Measurements from ENCODE around the gene RPN2. TPM values are rescaled to one million over a fixed set of nuclear protein-coding genes. Genes with fewer than 3 reads are reported as not detected.

RPN2 gene
- total RNA-seq, 1 donor, result 159 TPM

GRCh38 chr20:37273988-37274387 is 94.9 kb downstream of the RPN2 start:
- no peak for DNase-seq (ENCODE audit: low read depth)
- no peak for TF ChIP-seq CTCF (IDR thresholded peaks at IDR 0.05; ENCODE audit: insufficient read depth, low read length)
- no peak overlapping the region for H3K4me3 ChIP-seq (ENCODE audit: low read depth, low read length)

- TF ChIP-seq CTCF (IDR thresholded peaks at IDR 0.05; ENCODE audit: insufficient read depth, low read length), result no peak
Observed at GRCh38 chr20:37274851-37275524, 95.9 kb downstream of the RPN2 start.

GRCh38 chr20:37276494-37277252 is 97.5 kb downstream of the RPN2 start:
- peak; percentile 39 for TF ChIP-seq CTCF (IDR thresholded peaks at IDR 0.05; ENCODE audit: insufficient read depth, low read length)
- no peak overlapping the region for H3K4me3 ChIP-seq (ENCODE audit: low read depth, low read length)
- DNase-seq (ENCODE audit: low read depth), result peak; percentile 86

More at GRCh38 chr20:37274851-37275524, 95.9 kb downstream of the RPN2 start:
- no peak overlapping the region for H3K4me3 ChIP-seq (ENCODE audit: low read depth, low read length)
- DNase-seq (ENCODE audit: low read depth), result no peak

GRCh38 chr20:37277253-37277593 is 98.1 kb downstream of the RPN2 start:
- no peak for DNase-seq (ENCODE audit: low read depth)
- H3K4me3 ChIP-seq (ENCODE audit: low read depth, low read length), result no peak overlapping the region
- no peak for TF ChIP-seq CTCF (IDR thresholded peaks at IDR 0.05; ENCODE audit: insufficient read depth, low read length)

DNA sequence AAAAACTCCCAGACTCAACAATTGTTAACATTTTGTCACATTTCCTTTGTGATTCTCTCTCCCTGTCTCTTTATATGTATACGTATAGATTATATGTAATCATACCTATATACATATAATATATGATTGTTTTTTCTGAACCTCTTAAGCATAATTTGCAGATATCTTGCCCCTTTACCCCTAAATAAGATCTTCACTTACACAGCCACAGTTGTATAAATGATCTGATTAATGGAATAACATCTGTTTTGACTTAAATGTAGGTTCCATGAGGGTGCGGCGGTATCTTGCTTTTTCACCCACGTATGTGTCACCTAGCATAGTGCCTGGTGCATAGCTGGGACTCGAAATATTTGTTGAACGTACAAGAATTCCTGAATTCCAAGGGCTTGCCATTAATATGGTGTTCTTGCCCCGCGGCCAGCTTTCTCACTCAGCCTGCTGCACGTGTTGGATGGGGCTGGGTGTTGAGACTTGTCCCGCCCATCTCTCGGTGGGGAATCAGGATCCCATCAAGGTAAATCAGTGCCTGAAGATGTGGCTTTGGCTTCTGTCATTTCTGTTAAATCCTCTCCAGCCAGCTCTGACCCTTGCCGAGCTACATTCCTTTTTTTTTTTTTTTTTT is 99.9 kb downstream of the RPN2 start:
- no peak overlapping the region for H3K4me3 ChIP-seq (ENCODE audit: low read depth, low read length)
- peak; percentile 33 for DNase-seq (ENCODE audit: low read depth)
- no peak for TF ChIP-seq CTCF (IDR thresholded peaks at IDR 0.05; ENCODE audit: insufficient read depth, low read length)

DNA sequence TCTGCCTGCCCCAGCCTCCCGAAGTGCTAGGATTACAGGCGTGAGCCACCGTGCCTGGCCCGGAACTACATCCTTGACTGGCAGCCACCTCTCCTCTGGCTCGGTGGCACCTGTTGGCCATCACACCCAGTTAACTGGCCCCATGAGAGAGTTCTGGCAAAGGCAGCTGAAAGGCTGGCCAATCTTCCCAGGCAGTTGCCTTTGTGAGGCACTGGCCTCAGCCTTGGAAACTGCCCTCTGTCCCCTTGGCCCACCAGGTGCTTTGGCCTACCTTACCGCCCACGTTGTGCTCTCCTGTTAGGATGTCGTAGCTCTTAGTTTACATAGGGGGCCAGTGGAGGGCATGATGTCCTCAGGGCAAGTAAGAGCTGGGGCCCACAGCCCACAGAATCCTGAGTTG is 100.7 kb downstream of the RPN2 start:
- TF ChIP-seq CTCF (IDR thresholded peaks at IDR 0.05; ENCODE audit: insufficient read depth, low read length), result no peak
- DNase-seq (ENCODE audit: low read depth), result no peak
- H3K4me3 ChIP-seq (ENCODE audit: low read depth, low read length), result no peak overlapping the region
